GM04504 (cell line): ENCODE data around the gene MRFAP1L1.
"Not testable (repeated sequence)": the region's sequence is repeated elsewhere in the genome, so short reads cannot be mapped to it uniquely, and the experiment has no call there.

Experiments
- DNase-seq: peaks from one replicate; pipeline ENCODE4 v3.0.0-alpha.2; 2012; ENCODE audit warnings: low read depth

MRFAP1L1 gene

DNA sequence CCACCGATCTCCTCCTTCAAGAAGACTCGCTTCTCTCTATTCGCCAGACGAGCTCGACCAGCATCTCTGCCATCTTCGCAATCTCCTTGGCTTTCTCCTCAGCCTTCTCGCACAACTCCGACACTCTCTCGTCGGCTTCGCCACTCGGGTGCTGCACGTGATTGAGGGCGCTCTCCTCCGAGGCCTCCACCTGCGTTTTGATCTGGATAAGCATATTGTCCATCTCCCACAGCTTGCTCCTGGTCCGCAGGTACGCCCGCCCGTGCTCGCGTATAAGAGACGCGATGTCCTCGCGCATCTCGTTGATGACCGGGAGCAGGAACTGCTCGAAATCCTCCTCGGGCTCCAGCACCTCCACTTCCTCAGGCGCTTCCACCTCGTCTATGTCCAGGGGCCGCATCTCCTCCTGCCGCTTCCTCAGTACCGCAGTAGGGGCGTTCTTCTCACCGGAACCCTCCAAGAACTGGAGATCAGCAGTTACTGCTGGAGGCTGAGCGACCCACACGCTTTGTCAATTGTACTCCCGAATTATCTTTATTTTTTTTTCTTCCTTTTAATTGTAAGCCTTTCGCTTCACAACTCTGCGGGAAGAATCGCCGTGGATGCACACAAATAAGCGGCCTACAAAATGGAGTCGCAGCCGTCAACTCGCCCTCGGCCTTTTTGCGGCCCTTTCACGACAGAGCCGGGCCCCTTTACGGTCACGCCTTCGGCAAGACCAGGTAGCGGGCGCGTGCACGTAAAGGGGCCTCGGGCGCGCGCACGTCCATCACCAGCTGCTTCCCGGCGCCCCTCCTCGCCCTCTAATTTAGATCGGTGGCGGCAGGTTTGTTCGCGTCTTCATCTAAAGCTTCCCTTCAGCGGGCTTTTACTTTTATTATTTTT lies at the start of gene MRFAP1L1:
Gene MRFAP1L1 (minus strand): TSS at position 636 of the 885 bp plus-strand sequence. CDS start 236 bp downstream, at position 400.
- peak; percentile 91 for DNase-seq

DNA sequence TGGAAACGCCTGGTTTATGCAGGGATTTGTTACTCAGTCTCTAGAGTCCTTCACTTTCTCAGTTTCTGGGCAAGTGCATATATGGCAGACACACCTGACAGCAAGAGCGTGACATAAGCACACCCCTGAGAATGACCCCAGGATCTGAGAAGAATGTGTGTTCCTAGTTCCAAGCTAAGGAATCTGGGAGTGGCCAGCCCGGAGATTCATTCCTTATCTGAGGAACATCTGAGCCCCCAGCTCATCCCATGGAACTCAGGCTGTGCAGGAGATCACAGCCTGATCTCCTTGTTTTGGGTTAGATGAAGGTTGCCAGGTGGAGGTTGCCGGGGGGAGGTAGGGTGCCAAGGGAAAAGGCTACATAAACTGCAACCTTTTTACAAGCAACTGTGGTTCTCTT lies 49.1 kb upstream of the MRFAP1L1 start:
- no peak for DNase-seq

DNA sequence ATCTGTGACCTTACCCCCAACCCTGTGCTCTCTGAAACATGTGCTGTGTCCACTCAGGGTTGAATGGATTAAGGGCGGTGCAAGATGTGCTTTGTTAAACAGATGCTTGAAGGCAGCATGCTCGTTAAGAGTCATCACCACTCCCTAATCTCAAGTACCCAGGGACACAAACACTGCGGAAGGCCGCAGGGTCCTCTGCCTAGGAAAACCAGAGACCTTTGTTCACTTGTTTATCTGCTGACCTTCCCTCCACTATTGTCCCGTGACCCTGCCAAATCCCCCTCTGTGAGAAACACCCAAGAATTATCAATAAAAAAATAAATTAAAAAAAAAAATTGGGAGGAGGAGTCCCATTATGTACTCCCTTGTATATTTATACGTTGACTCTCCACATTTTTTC lies 46.7 kb upstream of the MRFAP1L1 start:
- not testable (repeated sequence) for DNase-seq

GRCh38 chr4:6755088-6755753 lies 45.6 kb upstream of the MRFAP1L1 start:
- DNase-seq: no peak

GRCh38 chr4:6754481-6755087 lies 44.9 kb upstream of the MRFAP1L1 start:
- DNase-seq: no peak

GRCh38 chr4:6753891-6754290 lies 44.2 kb upstream of the MRFAP1L1 start:
- no peak for DNase-seq

DNA sequence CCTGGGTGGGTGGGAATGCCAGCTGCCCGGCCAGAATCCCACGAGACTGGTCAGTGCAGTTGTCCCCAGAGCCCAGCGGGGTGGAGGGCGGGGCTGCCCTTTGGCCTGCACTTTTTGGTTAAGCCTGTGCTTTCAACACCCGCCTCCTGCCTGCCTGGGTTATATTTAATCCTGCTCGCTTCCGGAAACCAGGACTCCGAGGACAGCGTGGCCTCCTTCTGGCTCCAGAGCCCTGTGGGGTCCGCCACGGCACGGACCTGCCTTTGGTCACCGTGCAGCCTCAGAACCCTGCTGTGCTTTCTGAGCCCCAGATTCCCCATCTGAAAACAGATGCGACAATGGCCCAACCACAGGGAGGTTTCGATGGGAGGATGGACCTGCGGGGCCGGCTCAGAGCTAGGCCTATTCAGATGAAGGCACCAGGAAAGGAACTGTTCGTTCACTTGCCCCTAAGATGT lies 43.5 kb upstream of the MRFAP1L1 start:
- DNase-seq: no peak

GRCh38 chr4:6752486-6752829 lies 42.8 kb upstream of the MRFAP1L1 start:
- no peak for DNase-seq

DNA sequence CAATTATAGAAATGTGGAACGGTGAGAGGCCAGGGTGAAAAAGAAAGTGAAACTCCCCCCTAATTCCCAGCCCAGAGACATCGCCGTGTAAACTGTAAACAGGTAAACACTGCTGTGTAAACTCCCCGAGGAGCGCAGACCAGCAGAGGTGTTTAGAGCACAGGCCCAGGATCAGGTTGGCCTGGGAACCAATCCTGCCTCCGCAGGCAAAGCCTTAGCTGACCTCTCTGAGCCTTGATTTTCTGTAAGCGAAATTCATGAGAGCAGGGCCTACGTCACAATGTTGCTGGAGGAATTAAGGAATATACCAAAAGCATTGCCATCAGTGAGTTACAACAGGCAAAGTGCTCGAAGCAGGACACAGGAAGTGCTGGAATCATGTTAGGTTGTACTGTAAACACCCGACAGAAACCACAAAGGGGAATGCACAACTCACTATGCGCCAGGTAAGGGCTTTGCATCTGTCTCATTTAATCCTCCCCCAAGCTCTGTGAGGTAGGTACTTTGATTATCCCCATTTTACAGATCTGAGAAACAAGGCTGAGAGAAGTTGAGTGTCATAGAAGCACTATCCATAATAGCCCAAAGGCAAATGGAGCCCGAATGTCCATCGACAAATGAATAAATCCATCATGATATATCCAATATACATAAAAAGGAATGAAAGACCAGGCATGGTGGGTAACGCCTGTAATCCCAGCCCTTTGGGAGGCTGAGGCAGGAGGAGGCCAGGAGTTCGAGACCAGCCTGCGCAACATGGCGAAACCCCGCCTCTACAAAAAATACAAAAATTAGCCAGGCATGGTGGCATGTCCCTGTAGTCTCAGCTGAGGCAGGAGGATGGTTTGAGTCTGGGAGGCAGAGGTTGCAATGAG lies 42.2 kb upstream of the MRFAP1L1 start:
- no peak for DNase-seq

DNA sequence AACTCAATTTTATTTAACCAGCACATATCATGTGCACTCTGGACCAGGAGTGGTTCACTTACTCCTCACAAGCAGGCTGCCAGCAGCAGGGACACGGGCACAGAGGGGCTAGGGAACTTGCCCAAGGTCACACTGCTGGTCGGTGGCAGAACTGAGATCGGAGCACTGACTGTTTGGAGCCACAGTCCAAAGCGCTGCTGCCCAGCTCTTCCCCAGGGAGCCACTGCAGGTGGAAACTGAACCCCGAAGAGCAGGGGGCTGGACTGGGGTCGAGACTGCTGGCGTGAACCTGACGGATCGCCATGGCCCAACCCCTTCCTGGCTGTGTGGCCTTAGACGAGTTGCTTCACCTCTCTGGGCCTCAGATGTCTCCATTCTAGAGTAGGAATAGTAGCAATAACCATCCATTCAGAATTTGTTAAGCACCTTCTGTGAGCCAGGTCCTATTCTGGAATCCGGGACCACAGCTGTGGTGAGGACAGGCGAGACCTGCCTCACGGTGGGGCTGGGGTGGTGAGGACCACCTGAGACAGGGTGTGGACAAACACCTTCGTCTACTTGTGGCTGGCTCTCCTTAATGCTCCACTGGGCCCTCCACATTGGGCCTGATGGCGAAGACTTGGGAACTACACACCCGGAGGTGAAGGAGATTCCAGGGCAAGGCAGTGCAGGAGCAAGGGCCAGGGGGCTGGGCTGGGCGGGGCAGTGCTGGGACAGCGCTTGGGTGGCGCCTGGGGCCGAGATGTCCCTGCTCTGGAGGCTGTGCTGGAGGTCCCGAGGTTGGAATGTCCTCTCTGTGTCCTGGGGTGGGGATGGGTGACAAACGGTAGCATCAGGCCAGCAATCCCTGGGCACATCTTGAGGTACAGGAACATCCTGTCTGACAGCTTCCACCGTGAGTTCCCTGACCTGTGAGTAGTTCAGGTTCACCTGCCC lies 40.9 kb upstream of the MRFAP1L1 start:
- DNase-seq: no peak

- DNase-seq: no peak
Measured at GRCh38 chr4:6749340-6750171, 39.9 kb upstream of the MRFAP1L1 start.

- DNase-seq: no peak
Measured at GRCh38 chr4:6748286-6748685, 38.6 kb upstream of the MRFAP1L1 start.

DNA sequence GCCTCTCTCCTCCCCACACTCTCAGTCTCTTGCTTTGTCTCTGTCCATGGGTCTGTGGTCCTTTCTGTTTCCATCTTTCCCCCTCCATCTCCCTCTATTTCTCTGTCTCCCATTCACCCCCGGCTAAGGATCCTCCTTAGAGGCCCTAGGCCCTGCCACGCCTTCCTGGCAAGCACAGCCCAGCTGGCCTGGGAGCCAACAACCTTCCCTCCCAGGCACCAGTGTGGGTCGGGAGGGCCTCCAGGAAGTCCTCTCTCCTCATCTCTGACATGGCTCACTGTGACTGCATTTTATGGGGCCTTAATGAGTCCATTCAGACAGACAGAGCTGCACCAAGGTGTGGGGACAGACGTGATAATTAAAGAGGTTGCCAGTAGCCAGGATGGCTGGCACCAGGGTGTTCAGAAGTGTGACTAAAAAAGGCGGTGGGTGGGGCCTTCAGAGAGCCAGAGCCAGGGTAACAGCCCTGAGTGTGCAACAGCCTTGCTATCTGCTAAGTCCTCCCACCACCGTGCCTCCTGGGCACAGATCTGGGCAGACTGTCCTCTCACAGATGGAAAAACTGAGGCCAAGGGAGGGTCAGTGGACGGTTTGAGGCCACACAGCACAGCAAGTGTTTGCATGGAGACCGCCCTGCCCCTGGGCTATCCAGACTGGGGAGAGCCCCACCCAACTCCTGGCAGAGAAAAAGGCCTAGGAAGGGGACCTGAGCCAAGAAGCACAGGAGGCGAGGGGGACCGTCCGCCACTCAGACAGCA lies 37.8 kb upstream of the MRFAP1L1 start:
- DNase-seq: no peak

GRCh38 chr4:6746721-6747293 lies 37.1 kb upstream of the MRFAP1L1 start:
- DNase-seq: no peak

- DNase-seq: no peak
Measured at GRCh38 chr4:6742989-6743388, 33.3 kb upstream of the MRFAP1L1 start.

DNA sequence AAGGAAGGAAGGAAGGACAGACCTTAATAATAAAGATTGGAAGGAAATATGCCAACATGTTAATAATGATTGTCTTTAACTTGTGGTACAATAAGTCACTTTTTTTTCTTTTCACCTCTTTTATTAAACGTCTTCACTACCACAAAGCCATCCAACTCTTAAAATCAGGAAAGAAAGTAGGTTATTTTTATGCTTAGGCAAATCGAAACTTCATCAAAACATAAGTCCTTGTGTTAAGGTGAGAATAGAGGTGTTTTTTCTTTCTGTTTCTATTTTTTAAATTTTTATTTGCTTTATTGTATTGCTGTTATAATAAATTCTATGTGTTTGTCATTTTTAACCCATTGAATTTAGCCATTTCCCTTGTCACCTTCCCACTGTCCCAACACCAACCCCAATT lies 32.8 kb upstream of the MRFAP1L1 start:
- no peak for DNase-seq

DNA sequence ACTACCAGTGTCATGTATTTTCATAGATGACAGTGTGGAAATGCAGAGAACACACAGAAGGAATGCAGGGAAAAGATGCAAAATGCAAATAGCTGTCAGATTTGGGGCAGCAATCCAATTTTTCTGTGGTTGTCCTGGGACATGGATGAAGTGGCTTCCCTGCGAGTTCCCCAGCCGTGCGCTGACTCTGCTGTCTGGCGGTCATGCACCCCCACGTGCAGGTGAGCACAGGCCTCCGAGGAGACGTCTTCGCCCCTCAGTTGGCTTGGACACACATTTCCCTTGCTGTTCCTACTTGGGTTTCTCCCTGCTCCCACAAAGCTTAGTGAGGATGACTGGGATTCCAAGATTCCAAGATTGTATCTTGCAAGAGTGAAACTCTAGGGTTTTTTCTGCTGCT lies 30.7 kb upstream of the MRFAP1L1 start:
- no peak for DNase-seq

GRCh38 chr4:6739920-6740319 lies 30.3 kb upstream of the MRFAP1L1 start:
- DNase-seq: no peak
